Stimulated activated CD8-positive, alpha-beta memory T cell treated with anti-CD3 and anti-CD28 coated beads, Interleukin-12 subunit alpha, Interleukin-12 subunit beta, amount 100 ng/mL, for 4 hours (primary cell): Measurements from ENCODE around the gene ATP6V1D.
A peak's percentile ranks its signal among the peaks of the same experiment; 100 is the strongest.
"Not testable (repeated sequence)": the region's sequence is repeated elsewhere in the genome, so short reads cannot be mapped to it uniquely, and the experiment has no call there.

ENCODE experiments used
- DNase-seq: peaks from one replicate; pipeline ENCODE4 v3.0.0-alpha.2; 2020; ENCODE audit warnings: low read depth

Gene ATP6V1D

GRCh38 chr14:67359775-67360469, at the start of gene ATP6V1D, which contains the start of gene EIF2S1:
ATP6V1D (minus strand) TSS chr14:67359804; CDS start chr14:67359698, 106 bp downstream.
EIF2S1 (plus strand) TSS chr14:67360328; CDS start chr14:67364768, 4,440 bp downstream.
- DNase-seq: peak; percentile 100

GRCh38 chr14:67408122-67408801, 48.7 kb upstream of the ATP6V1D start:
- DNase-seq: not testable (repeated sequence)

GRCh38 chr14:67405771-67406170, 46.2 kb upstream of the ATP6V1D start:
- DNase-seq: no peak

GRCh38 chr14:67400434-67400833, 40.8 kb upstream of the ATP6V1D start:
- no peak for DNase-seq

GRCh38 chr14:67397536-67397935, 37.9 kb upstream of the ATP6V1D start:
- DNase-seq: no peak

- no peak for DNase-seq
Measured at GRCh38 chr14:67396381-67396970, 36.9 kb upstream of the ATP6V1D start.

- DNase-seq: no peak
Measured at GRCh38 chr14:67395876-67396189, 36.2 kb upstream of the ATP6V1D start.

- no peak for DNase-seq
Measured at GRCh38 chr14:67395086-67395875, 35.7 kb upstream of the ATP6V1D start.

- no peak for DNase-seq
Measured at GRCh38 chr14:67393689-67394088, 34.1 kb upstream of the ATP6V1D start.

GRCh38 chr14:67392800-67393199, 33.2 kb upstream of the ATP6V1D start:
- DNase-seq: no peak

GRCh38 chr14:67392123-67392522, 32.5 kb upstream of the ATP6V1D start:
- no peak for DNase-seq

GRCh38 chr14:67391268-67391667, 31.7 kb upstream of the ATP6V1D start:
- DNase-seq: no peak

GRCh38 chr14:67389811-67390534, 30.4 kb upstream of the ATP6V1D start:
- no peak for DNase-seq

- DNase-seq: no peak
Measured at GRCh38 chr14:67389275-67389674, 29.7 kb upstream of the ATP6V1D start.

GRCh38 chr14:67387195-67387594, 27.6 kb upstream of the ATP6V1D start:
- no peak for DNase-seq

GRCh38 chr14:67385618-67386017, 26.0 kb upstream of the ATP6V1D start:
- DNase-seq: no peak

GRCh38 chr14:67385120-67385519, 25.5 kb upstream of the ATP6V1D start:
- DNase-seq: no peak

GRCh38 chr14:67377916-67378315, 18.3 kb upstream of the ATP6V1D start:
- DNase-seq: no peak

GRCh38 chr14:67373347-67373746, 13.7 kb upstream of the ATP6V1D start:
- DNase-seq: no peak

- DNase-seq: no peak
Measured at GRCh38 chr14:67372833-67373232, 13.2 kb upstream of the ATP6V1D start.

GRCh38 chr14:67371247-67372148, 11.9 kb upstream of the ATP6V1D start:
- DNase-seq: no peak
